Peyer's patch (tissue), 4 donors: Measurements from ENCODE around the gene CDH6. TPM values are rescaled to one million over a fixed set of nuclear protein-coding genes. Genes with fewer than 3 reads are reported as not detected.

Experiments
- DNase-seq, 3 donors: peaks; one replicate each; pipeline ENCODE4 v3.0.0-alpha.2; 2017 to 2019
- H3K27ac ChIP-seq, 4 donors: fragments of 200-600 bp; sonication (generic); one replicate each; pipeline ENCODE4 v1.5.1; 2016 to 2019
- H3K27me3 ChIP-seq, 2 donors: fragments of 200-600 bp; sonication (generic); one replicate each; pipeline ENCODE4 v1.5.1; 2019
- H3K36me3 ChIP-seq, 3 donors: fragments of 200-600 bp; sonication (generic); one replicate each; pipeline ENCODE4 v1.5.1; 2016 to 2019
- H3K4me1 ChIP-seq, 4 donors: fragments of 200-600 bp; sonication (generic); one replicate each; pipeline ENCODE4 v1.5.1; 2016 to 2019
- H3K4me3 ChIP-seq, 4 donors: fragments of 200-600 bp; sonication (generic); 1 replicate in 3 of 4; 2 replicates in 1 of 4; pipeline ENCODE4 v1.5.1; 2016 to 2019; ENCODE audit warnings: mild to moderate bottlenecking in 1 of 4
- H3K9me3 ChIP-seq, 4 donors: fragments of 200-600 bp; sonication (generic); one replicate each; pipeline ENCODE4 v1.5.1; 2016 to 2019; ENCODE audit warnings: mild to moderate bottlenecking in 1 of 4
- CTCF ChIP-seq, 6 experiments: fragments of 450-650 bp in 4 of 6; fragments of 200-600 bp in 2 of 6; sonication (generic) in 1 of 6; IDR thresholded peaks; one replicate each; pipeline ENCODE4 v1.5.1; 2017 to 2019; ENCODE audit warnings: antibody characterized with exemption in 6 of 6, mild to moderate bottlenecking in 3 of 6, moderate library complexity in 1 of 6
- POLR2A ChIP-seq, 2 donors: fragments of 450-650 bp; IDR thresholded peaks; one replicate each; pipeline ENCODE4 v1.5.1; 2017; ENCODE audit warnings: antibody characterized with exemption in 2 of 2, mild to moderate bottlenecking in 2 of 2, moderate library complexity in 2 of 2
- total RNA-seq, 4 donors: library from RNA; depleted of rRNA; stranded (reverse); fragments of >200 nt; gene quantifications; one replicate each; pipeline ENCODE4 v1.1.0, GENCODE V29; 2016

CDH6 gene
- total RNA-seq, 4 donors from 2014 or later, result 0.85 to 5.8 (median 1.1) TPM

- Histone ChIP-seq H3K27me3 (no peaks in the 10 kb centered on the region), H3K9me3 (no peaks in the 10 kb centered on the region), H3K36me3 (no peaks in the 10 kb centered on the region), H3K27ac (no peak overlapping the region), H3K4me1 (no peaks in the 10 kb centered on the region), H3K4me3 (no peak overlapping the region)
- DNase-seq, result no peak
- TF ChIP-seq CTCF (IDR thresholded peaks at IDR 0.05) (no peak), POLR2A (IDR thresholded peaks at IDR 0.05) (no peak)
Observed at GRCh38 chr5:31332160-31332559, 138.7 kb downstream of the CDH6 start.

- H3K27ac ChIP-seq, result no peak overlapping the region
- no peaks in the 10 kb centered on the region for H3K36me3 ChIP-seq
- H3K4me1 ChIP-seq, result no peaks in the 10 kb centered on the region
- H3K4me3 ChIP-seq, result no peak overlapping the region
- H3K9me3 ChIP-seq, result no peaks in the 10 kb centered on the region
- no peaks in the 10 kb centered on the region for H3K27me3 ChIP-seq
- TF ChIP-seq POLR2A (IDR thresholded peaks at IDR 0.05) (no peak), CTCF (IDR thresholded peaks at IDR 0.05) (no peak)
- DNase-seq, result no peak
Observed at GRCh38 chr5:31333475-31333874, 140.0 kb downstream of the CDH6 start.

- DNase-seq, result no peak
- no peak for TF ChIP-seq POLR2A (IDR thresholded peaks at IDR 0.05)
- no peak for TF ChIP-seq CTCF (IDR thresholded peaks at IDR 0.05)
- Histone ChIP-seq H3K36me3 (no peaks in the 10 kb centered on the region), H3K9me3 (no peaks in the 10 kb centered on the region), H3K27me3 (no peaks in the 10 kb centered on the region), H3K4me3 (no peak overlapping the region), H3K27ac (no peak overlapping the region), H3K4me1 (no peaks in the 10 kb centered on the region)
Observed at GRCh38 chr5:31334061-31334860, 140.8 kb downstream of the CDH6 start.

- H3K4me1 ChIP-seq, result no peaks in the 10 kb centered on the region
- DNase-seq, result no peak
- H3K4me3 ChIP-seq, result no peak overlapping the region
- no peak overlapping the region for H3K27ac ChIP-seq
- H3K36me3 ChIP-seq, result no peaks in the 10 kb centered on the region
- H3K27me3 ChIP-seq, result no peaks in the 10 kb centered on the region
- no peaks in the 10 kb centered on the region for H3K9me3 ChIP-seq
- TF ChIP-seq POLR2A (IDR thresholded peaks at IDR 0.05) (no peak), CTCF (IDR thresholded peaks at IDR 0.05) (no peak)
Observed at GRCh38 chr5:31335456-31335855, 142.0 kb downstream of the CDH6 start.

- TF ChIP-seq CTCF (IDR thresholded peaks at IDR 0.05) (no peak), POLR2A (IDR thresholded peaks at IDR 0.05) (no peak)
- Histone ChIP-seq H3K9me3 (no peaks in the 10 kb centered on the region), H3K27me3 (no peaks in the 10 kb centered on the region), H3K4me3 (no peak overlapping the region), H3K4me1 (no peaks in the 10 kb centered on the region), H3K36me3 (no peaks in the 10 kb centered on the region), H3K27ac (no peak overlapping the region)
- DNase-seq, result no peak
Observed at GRCh38 chr5:31343946-31344345, 150.5 kb downstream of the CDH6 start.
